Kidney (tissue), 14 donors: ENCODE measurements around the gene CCDC116. TPM values are rescaled to one million over a fixed set of nuclear protein-coding genes. Genes with fewer than 3 reads are reported as not detected.

Experiments
- DNase-seq, 5 donors: peaks; one replicate each; pipeline ENCODE4 v3.0.0-alpha.2; 2013 to 2020
- FAIRE-seq: peaks from 2 replicates; lab custom pipeline; 2012; peaks lifted over from hg19 to GRCh38; lab: Jason Lieb, UNC
- H3K27ac ChIP-seq, 2 donors: one replicate each; pipeline ENCODE4 v1.7.0; 2013; ENCODE audit warnings: low read depth in 2 of 2, low read length in 2 of 2, inconsistent platforms in 1 of 2
- H3K27me3 ChIP-seq: one replicate; pipeline ENCODE4 v1.7.1; 2013; ENCODE audit warnings: low read length, inconsistent platforms; ENCODE audit not compliant: control insufficient read depth, insufficient read depth
- H3K36me3 ChIP-seq, 3 donors: one replicate each; pipeline versions ENCODE4 v1.7.0 to v1.7.1; 2013; ENCODE audit warnings: low read length in 3 of 3, control low read depth in 1 of 3, inconsistent platforms in 1 of 3; ENCODE audit not compliant: insufficient read depth in 3 of 3, control insufficient read depth in 2 of 3
- H3K4me1 ChIP-seq, 3 donors: one replicate each; pipeline versions ENCODE4 v1.7.0 to v1.7.1; 2013; ENCODE audit warnings: low read length in 3 of 3, inconsistent platforms in 1 of 3, low read depth in 1 of 3; ENCODE audit not compliant: control insufficient read depth in 2 of 3, insufficient read depth in 2 of 3
- H3K4me3 ChIP-seq, 3 donors: one replicate each; pipeline versions ENCODE4 v1.7.0 to v1.8.1; 2013; ENCODE audit warnings: low read length in 3 of 3, control low read depth in 1 of 3, inconsistent platforms in 1 of 3
- H3K9ac ChIP-seq, 3 donors: one replicate each; pipeline versions ENCODE4 v1.7.0 to v1.7.1; 2013; ENCODE audit warnings: low read length in 3 of 3, control low read depth in 1 of 3, inconsistent platforms in 1 of 3
- H3K9me3 ChIP-seq, 3 donors: one replicate each; pipeline versions ENCODE4 v1.7.0 to v1.7.1; 2013; ENCODE audit warnings: low read length in 3 of 3, control low read depth in 1 of 3, inconsistent platforms in 1 of 3; ENCODE audit not compliant: control insufficient read depth in 2 of 3, insufficient read depth in 1 of 3
- CTCF ChIP-seq: IDR thresholded peaks from 3 replicates; pipeline ENCODE4 v1.5.1; 2012; ENCODE audit warnings: mild to moderate bottlenecking, moderate library complexity, borderline replicate concordance; ENCODE audit not compliant: insufficient read depth; ENCODE audit errors: extremely low read depth
- intact Hi-C: fragments of 100-400 bp; cut with DNase I; formaldehyde crosslinking; loops from one replicate; pipeline ENCODE4 v1.11.1; 2022
- polyA plus RNA-seq: library from polyadenylated mRNA; stranded (reverse); fragments of 350-450 nt; fragmentation: Illumina TruSeq; extraction: RNeasy Lipid Tissue Mini Kit (QIAGEN cat#74804); gene quantifications from one replicate; pipeline ENCODE4 v1.2.3, GENCODE V29; 2014; ENCODE audit warnings: low read depth, low replicate concordance; ENCODE audit not compliant: insufficient read depth
- total RNA-seq: library from RNA; stranded (reverse); fragmentation: NEBNext Ultra II Directional; extraction: Animal tissue kit (Norgen Biotek cat#: 25700); gene quantifications from one replicate; pipeline ENCODE4 v1.2.1, GENCODE V29; 2021
- donor health status: control.
- donor health status: control.
- donor health status: control.
- donor health status: control.
- donor health status: control.
- donor health status: DM: yes; HTN: yes; CAD: no.
- donor health status: Normal renal cell carcinoma (clear cell type).

CCDC116 gene
- total and polyA plus RNA-seq, 2 donors from 2014 or later: 0.22 TPM

- no peak for TF ChIP-seq CTCF
- DNase-seq (peak in 1 of 5 donors; percentile 24), FAIRE-seq (no peak)
- no peak overlapping the region for H3K27ac ChIP-seq
- peaks cover 0 to 3% (median 0%) of the 10 kb centered on the region in 3 donors for H3K36me3 ChIP-seq
- peak overlapping the region in 2 of 3 donors; percentile 58 to 68 for H3K4me3 ChIP-seq
- no peaks in the 10 kb centered on the region for H3K9me3 ChIP-seq
- peaks cover 0 to 7% (median 6%) of the 10 kb centered on the region in 3 donors for H3K4me1 ChIP-seq
- peak overlapping the region in 1 of 3 donors; percentile 38 for H3K9ac ChIP-seq
- intact Hi-C loops: no loop called here
- no peaks in the 10 kb centered on the region for H3K27me3 ChIP-seq
Observed at GRCh38 chr22:21651521-21652009, 19.0 kb downstream of the CCDC116 start.

DNA sequence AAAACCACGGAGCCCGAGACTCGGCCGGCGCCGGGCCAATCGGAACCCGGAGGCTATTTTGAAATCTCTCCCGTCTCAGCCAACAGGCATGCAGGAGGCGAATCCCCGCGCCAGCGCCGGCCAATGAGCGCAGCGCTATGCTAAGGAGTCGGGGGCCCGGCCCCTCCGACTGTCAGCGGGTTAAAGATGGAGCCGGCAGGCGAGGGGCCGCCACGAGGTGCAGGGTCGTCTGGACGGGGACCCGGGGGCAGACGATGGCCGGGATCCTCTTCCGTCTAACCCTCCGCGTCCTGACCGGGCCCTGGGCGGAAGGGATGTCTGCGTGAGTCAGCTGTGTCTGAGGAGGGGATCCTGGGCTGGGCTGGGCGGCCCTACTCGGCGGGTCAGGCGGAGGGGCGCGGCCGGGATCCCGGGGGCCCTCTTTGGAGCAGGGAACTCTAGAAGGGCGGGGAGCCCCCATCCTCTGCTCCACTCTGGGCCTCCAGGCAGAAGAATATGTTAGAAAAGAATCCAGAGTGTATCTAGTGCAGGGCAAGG is 19.5 kb downstream of the CCDC116 start:
- H3K9me3 ChIP-seq: no peaks in the 10 kb centered on the region
- peaks cover 0 to 7% (median 6%) of the 10 kb centered on the region in 3 donors for H3K4me1 ChIP-seq
- TF ChIP-seq CTCF: no peak
- DNase-seq (peak; percentile 92 to 97 (median 94)), FAIRE-seq (no peak)
- H3K27ac ChIP-seq: no peak overlapping the region
- H3K36me3 ChIP-seq: peaks cover 0 to 3% (median 0%) of the 10 kb centered on the region in 3 donors
- intact Hi-C loops: no loop called here
- H3K4me3 ChIP-seq: peak overlapping the region in 2 of 3 donors; percentile 58 to 68
- peak overlapping the region in 1 of 3 donors; percentile 38 for H3K9ac ChIP-seq
- no peaks in the 10 kb centered on the region for H3K27me3 ChIP-seq

GRCh38 chr22:21652547-21653545 is 20.3 kb downstream of the CCDC116 start:
- Histone ChIP-seq H3K27ac (no peak overlapping the region), H3K27me3 (no peaks in the 10 kb centered on the region), H3K9ac (no peak overlapping the region), H3K36me3 (peaks cover 0 to 3% (median 0%) of the 10 kb centered on the region in 3 donors), H3K4me3 (peak overlapping the region in 2 of 3 donors; percentile 46 to 68), H3K9me3 (no peaks in the 10 kb centered on the region), H3K4me1 (peaks cover 0 to 8% (median 7%) of the 10 kb centered on the region in 3 donors)
- TF ChIP-seq CTCF: no peak
- peak in 4 of 5 donors; percentile 79 to 91 (median 84) for DNase-seq
- intact Hi-C loops: no loop called here
- no peak for FAIRE-seq
